ENCODE results near the gene BTC. TPM values are rescaled to one million over a fixed set of nuclear protein-coding genes. Genes with fewer than 3 reads are reported as not detected.
"Not testable (repeated sequence)": the region's sequence is repeated elsewhere in the genome, so short reads cannot be mapped to it uniquely, and the experiment has no call there.

BTC gene
- total RNA-seq, 2 experiments from 2014 or later: not detected

DNA sequence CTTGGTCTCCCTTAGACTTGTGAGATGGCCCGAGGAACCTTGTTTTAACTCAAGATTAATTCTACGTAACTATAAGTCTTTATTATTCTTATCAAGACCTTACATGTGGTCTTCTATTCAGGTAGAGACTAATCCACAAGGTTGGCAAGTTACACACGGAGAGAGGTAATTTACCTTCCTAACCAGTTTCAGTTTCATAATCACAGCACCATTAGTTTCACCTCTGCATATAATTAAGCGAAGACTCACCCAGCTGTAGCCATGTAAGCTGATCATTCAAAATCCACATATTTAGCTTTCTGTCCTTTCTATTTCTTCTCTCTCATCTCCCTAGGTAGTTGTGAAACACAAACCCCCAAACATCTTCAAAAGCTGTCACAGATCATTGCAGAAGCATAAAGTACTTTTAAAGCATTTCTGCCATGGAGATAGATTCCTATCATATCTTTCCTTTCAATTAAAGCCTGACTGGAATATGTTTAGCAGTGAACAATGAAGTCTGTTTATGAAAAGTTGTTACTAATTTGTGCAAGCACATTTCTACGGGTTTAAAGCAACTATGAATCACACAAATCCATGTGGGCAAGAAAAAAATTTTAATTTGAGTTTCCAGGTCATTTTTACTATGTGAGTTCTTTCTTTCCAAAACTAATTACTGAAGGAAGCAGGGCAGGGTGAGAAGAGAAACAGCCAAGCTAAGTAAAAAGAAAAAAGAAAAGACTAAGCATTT is 78.5 kb downstream of the BTC start:
- H3K9me3 ChIP-seq (ENCODE audit: control insufficient read depth in 1 of 2, insufficient read depth in 1 of 2, low read length in 2 of 2): peaks cover 0 to 11% of the 10 kb centered on the region in 2 experiments
- no peaks in the 10 kb centered on the region for H3K4me1 Mint-ChIP-seq (ENCODE audit: low read depth)
- ChIA-PET POLR2A (no interaction called here), CTCF (no interaction called here)
- H3K27me3 ChIP-seq (ENCODE audit: control insufficient read depth in 1 of 2, insufficient read depth in 2 of 2, low read length in 2 of 2): peaks cover 0 to 7% of the 10 kb centered on the region in 2 experiments
- H3K27ac ChIP-seq (ENCODE audit: low read depth in 1 of 2, low read length in 2 of 2): no peak overlapping the region
- H3K4me1 ChIP-seq (ENCODE audit: insufficient read depth, low read length): no peaks in the 10 kb centered on the region
- no peak overlapping the region for H3K4me3 ChIP-seq (ENCODE audit: low read length)
- ATAC-seq (ENCODE audit: poor library complexity): no peak
- no peak overlapping the region for H3K4me3 Mint-ChIP-seq
- no peak for DNase-seq
- H3K27me3 Mint-ChIP-seq: peaks cover 20% of the 10 kb centered on the region
- no peaks in the 10 kb centered on the region for H3K36me3 Mint-ChIP-seq (ENCODE audit: low read depth)
- intact Hi-C loops (cut with DNase I, micrococcal nuclease): no loop called here
- H3K36me3 ChIP-seq (ENCODE audit: insufficient read depth, low read length): no peaks in the 10 kb centered on the region
- TF ChIP-seq CTCF (IDR thresholded peaks at IDR 0.05): no peak
- no peak overlapping the region for H3K27ac Mint-ChIP-seq
- H3K9me3 Mint-ChIP-seq: peaks cover 5% of the 10 kb centered on the region

DNA sequence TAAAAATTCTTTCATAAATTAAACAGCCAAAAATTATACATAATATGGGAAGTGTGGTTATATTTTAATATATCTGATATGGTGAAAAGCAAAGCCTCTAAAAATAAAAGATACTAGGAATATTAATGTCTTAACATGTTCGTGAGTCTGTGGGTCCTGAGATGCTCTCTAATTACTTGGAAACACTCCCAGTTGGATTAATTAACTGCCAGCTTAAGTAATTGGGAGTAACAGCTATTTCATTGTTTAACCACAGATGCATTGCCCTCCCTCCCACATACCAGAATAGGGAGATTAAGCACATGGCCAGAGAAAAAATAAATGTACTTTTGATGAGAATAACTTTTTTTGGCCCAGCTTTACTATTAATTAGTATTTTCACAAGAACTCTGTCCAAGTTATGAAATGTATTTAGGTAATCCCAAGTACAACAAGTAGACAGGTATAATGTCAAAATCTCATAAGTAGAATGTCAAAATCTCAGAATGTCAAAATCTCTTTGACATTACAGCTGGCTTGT is 79.7 kb downstream of the BTC start:
- Histone ChIP-seq H3K27me3 (ENCODE audit: control insufficient read depth in 1 of 2, insufficient read depth in 2 of 2, low read length in 2 of 2) (peaks cover 0 to 7% of the 10 kb centered on the region in 2 experiments), H3K36me3 (ENCODE audit: insufficient read depth, low read length) (no peaks in the 10 kb centered on the region), H3K27ac (ENCODE audit: low read depth in 1 of 2, low read length in 2 of 2) (no peak overlapping the region), H3K9me3 (ENCODE audit: control insufficient read depth in 1 of 2, insufficient read depth in 1 of 2, low read length in 2 of 2) (peaks cover 0 to 11% of the 10 kb centered on the region in 2 experiments), H3K4me1 (ENCODE audit: insufficient read depth, low read length) (no peaks in the 10 kb centered on the region), H3K4me3 (ENCODE audit: low read length) (no peak overlapping the region)
- H3K4me3 Mint-ChIP-seq: no peak overlapping the region
- POLR2A ChIA-PET: no interaction called here
- DNase-seq (no peak), ATAC-seq (ENCODE audit: poor library complexity) (no peak)
- no peak for TF ChIP-seq CTCF (IDR thresholded peaks at IDR 0.05)
- peaks cover 5% of the 10 kb centered on the region for H3K9me3 Mint-ChIP-seq
- intact Hi-C loops (cut with DNase I, micrococcal nuclease): no loop called here
- H3K27me3 Mint-ChIP-seq: peaks cover 20% of the 10 kb centered on the region
- CTCF ChIA-PET: no interaction called here
- no peaks in the 10 kb centered on the region for H3K36me3 Mint-ChIP-seq (ENCODE audit: low read depth)
- no peak overlapping the region for H3K27ac Mint-ChIP-seq
- H3K4me1 Mint-ChIP-seq (ENCODE audit: low read depth): no peaks in the 10 kb centered on the region

- H3K4me1 ChIP-seq (ENCODE audit: insufficient read depth, low read length); H3K36me3 Mint-ChIP-seq (ENCODE audit: low read depth); ATAC-seq (ENCODE audit: poor library complexity); H3K27ac ChIP-seq (ENCODE audit: low read depth in 1 of 2, low read length in 2 of 2); H3K4me3 Mint-ChIP-seq; H3K4me3 ChIP-seq (ENCODE audit: low read length); H3K4me1 Mint-ChIP-seq (ENCODE audit: low read depth); H3K36me3 ChIP-seq (ENCODE audit: insufficient read depth, low read length); CTCF ChIA-PET; intact Hi-C loops (cut with DNase I, micrococcal nuclease); H3K27me3 ChIP-seq (ENCODE audit: control insufficient read depth in 1 of 2, insufficient read depth in 2 of 2, low read length in 2 of 2); H3K27ac Mint-ChIP-seq; POLR2A ChIA-PET; H3K9me3 ChIP-seq (ENCODE audit: control insufficient read depth in 1 of 2, insufficient read depth in 1 of 2, low read length in 2 of 2); H3K9me3 Mint-ChIP-seq; DNase-seq: not testable (repeated sequence)
- peaks cover 15% of the 10 kb centered on the region for H3K27me3 Mint-ChIP-seq
Measured at GRCh38 chr4:74708135-74708534, 86.2 kb downstream of the BTC start.

Other genes with a start within 250 kb of the BTC start
- gene PARM1, start 138.6 kb upstream of the BTC start, total RNA-seq: under 1 TPM; 0.05 to 0.06 TPM

Measured in CD4-positive, alpha-beta T cell (primary cell).